GM21717 (cell line): Measurements from ENCODE around the gene RNU11.
"Not testable (repeated sequence)": the region's sequence is repeated elsewhere in the genome, so short reads cannot be mapped to it uniquely, and the experiment has no call there.

Experiments
- ATAC-seq: cut with Tn5 transposase; IDR thresholded peaks from one replicate; pipeline ENCODE4 v1.9.1; 2021; ENCODE audit warnings: mild to moderate bottlenecking, moderate library complexity; ENCODE audit not compliant: unreplicated experiment

The RNU11 gene

GRCh38 chr1:28648474-28649198 lies at the start of gene RNU11:
Gene RNU11 (plus strand): TSS chr1:28648600.
- peak; percentile 58 for ATAC-seq

GRCh38 chr1:28601696-28602095 lies 46.7 kb upstream of the RNU11 start:
- ATAC-seq, result no peak

- ATAC-seq, result no peak
These were observed 45.6 kb upstream of the RNU11 start for GRCh38 chr1:28602536-28603439.

GRCh38 chr1:28604411-28604810 lies 44.0 kb upstream of the RNU11 start:
- ATAC-seq, result no peak

GRCh38 chr1:28604962-28605361 lies 43.4 kb upstream of the RNU11 start:
- ATAC-seq, result no peak

GRCh38 chr1:28606771-28607170 lies 41.6 kb upstream of the RNU11 start:
- no peak for ATAC-seq

- no peak for ATAC-seq
These were observed 35.2 kb upstream of the RNU11 start for GRCh38 chr1:28613175-28613574.

- ATAC-seq, result no peak
These were observed 16.7 kb upstream of the RNU11 start for GRCh38 chr1:28631713-28632112.

GRCh38 chr1:28632560-28632959 lies 15.8 kb upstream of the RNU11 start:
- ATAC-seq, result no peak

GRCh38 chr1:28640766-28641165 lies 7.6 kb upstream of the RNU11 start:
- no peak for ATAC-seq

- ATAC-seq, result peak; percentile 24
These were observed 6.1 kb upstream of the RNU11 start for GRCh38 chr1:28642056-28642846.

GRCh38 chr1:28642847-28643635 lies 5.4 kb upstream of the RNU11 start, which contains the start of gene TAF12:
Gene TAF12 (minus strand): TSS chr1:28643067. CDS start chr1:28622081, 20,986 bp downstream.
- peak; percentile 64 for ATAC-seq

GRCh38 chr1:28644494-28644893 lies 3.9 kb upstream of the RNU11 start:
- no peak for ATAC-seq

GRCh38 chr1:28645406-28645805 lies 3.0 kb upstream of the RNU11 start:
- not testable (repeated sequence) for ATAC-seq

- no peak for ATAC-seq
These were observed 2.4 kb upstream of the RNU11 start for GRCh38 chr1:28646040-28646439.

- peak; percentile 57 for ATAC-seq
These were observed 359 bp upstream of the RNU11 start for GRCh38 chr1:28648008-28648473.

- not testable (repeated sequence) for ATAC-seq
These were observed 4.7 kb downstream of the RNU11 start for GRCh38 chr1:28653063-28653462.

GRCh38 chr1:28653870-28654269 lies 5.5 kb downstream of the RNU11 start:
- ATAC-seq, result not testable (repeated sequence)

- not testable (repeated sequence) for ATAC-seq
These were observed 7.3 kb downstream of the RNU11 start for GRCh38 chr1:28655448-28656311.
